ENCODE measurements around the gene AP1S1.

AP1S1 gene

GRCh38 chr7:101201695-101202602 is 47.7 kb downstream of the AP1S1 start:
- no peak for DNase-seq

- DNase-seq = no peak
These were observed 48.3 kb downstream of the AP1S1 start for GRCh38 chr7:101202603-101202918.

DNA sequence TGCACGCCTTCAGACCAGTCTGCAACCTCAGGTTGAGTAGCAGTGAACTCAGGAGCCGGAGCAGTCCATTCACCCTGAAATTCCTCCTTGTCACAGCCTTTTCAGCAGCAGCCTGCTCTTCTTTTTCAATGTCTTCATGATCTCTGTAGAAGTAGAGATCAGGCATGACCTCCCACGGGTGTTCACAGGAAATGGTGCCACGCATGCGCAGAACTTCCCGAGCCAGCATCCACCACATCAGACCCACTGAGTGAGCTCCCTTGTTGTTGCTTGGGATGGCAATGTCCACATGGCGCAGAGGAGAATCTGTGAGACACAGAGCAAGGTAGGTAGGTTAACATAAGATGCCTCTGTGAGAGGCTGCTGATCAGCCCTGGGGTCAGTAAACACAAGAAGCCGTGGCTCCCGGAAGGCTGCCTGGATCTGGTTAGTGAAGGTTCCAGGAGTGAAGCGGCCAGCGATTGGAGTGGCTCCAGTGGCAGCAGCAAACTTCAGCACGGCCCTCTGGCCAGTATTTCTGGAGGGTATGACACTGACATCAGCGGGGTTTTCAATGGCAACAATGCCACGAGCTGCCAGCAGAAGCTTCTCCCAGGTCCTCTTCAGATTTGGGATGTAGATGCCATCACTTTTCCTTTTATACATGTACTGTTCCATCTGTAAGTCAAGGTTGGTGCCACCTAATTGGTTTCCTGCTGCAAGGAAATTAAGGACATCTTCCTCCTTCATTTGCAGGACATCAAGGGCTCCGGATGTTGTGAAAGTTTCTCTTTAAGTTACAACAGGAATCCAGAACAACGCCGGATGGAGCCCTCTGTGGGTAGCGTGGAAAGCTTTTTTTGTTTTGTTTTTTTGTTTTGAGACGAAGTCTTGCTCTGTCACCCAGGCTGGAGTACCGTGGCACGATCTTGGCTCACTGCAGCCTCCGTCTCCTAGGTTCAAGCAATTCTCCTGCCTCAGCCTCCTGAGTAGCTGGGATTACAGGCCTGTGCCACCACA is 49.8 kb downstream of the AP1S1 start:
- DNase-seq = peak in 4 of 6 experiments; percentile 23 to 38 (median 36)

- no peak for DNase-seq
These were observed 51.8 kb downstream of the AP1S1 start for GRCh38 chr7:101205901-101206664.

DNA sequence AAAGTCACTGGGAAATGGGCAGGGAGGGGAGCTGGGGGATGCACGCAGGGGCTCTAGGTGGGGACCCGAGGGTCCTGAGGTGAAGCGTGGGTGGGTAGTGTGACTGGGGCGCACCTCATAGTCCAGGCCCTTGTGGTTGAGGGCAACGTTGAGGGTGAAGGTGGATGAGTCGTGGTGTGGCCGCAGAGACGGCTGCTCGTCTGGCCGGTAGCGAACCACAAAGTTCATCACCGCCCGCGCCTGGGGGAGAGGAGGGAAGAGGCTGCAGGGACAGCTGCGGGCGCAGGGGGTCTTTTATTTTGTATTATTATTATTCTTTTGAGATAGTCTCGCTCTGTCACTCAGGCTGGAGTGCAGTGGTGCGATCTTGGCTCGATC is 52.4 kb downstream of the AP1S1 start:
- DNase-seq = no peak

- no peak for DNase-seq
These were observed 53.2 kb downstream of the AP1S1 start for GRCh38 chr7:101207459-101207858.

DNA sequence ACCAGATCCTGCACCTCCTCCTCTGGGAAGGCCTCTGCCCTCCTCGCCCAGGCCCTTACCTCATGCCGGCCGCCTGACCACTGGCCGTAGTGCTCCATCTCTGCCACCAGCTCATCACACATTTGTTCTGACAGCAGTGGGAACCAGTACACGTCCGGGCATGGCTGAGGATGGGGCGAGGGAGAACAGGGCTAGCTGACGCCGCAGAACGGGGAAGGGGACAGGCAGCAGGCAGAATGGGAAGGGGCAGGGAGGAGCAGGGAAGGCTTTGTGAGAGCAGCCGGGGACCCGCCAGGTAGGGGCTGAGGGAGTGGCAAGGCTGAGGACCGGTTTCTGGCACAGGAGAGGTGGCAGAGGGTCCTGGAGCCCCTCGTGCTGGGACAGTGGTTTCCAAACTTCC is 54.5 kb downstream of the AP1S1 start:
- no peak for DNase-seq

DNA sequence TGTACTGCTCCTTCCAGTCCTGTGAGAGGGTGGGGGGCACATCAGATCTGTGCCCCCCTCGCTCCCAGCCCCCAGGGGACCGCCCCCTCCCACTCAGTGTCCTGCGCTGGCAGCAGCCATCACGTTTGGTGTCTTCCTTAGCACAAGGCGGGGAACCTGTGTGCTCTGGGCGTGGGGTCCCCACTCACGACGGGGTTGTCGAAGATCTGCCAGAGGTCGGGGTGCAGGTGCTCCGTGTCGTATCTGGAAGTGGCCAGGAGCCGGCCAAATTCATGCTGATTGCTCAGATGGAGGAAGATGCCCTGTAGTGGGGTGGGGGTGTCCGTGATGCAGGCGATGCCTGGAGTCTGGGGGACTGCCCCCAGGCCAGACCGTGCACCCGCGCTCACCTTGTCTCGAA is 55.9 kb downstream of the AP1S1 start:
- no peak for DNase-seq

Measured in stimulated activated naive CD4-positive, alpha-beta T cell (primary cell).